ENCODE results near the gene COQ4.
A peak's percentile ranks its signal among the peaks of the same experiment; 100 is the strongest.

The COQ4 gene

GRCh38 chr9:128371630-128372117 lies 49.0 kb downstream of the COQ4 start:
- ATAC-seq, result no peak
- TF ChIP-seq POU6F1 (CRISPR knock-in tag; IDR thresholded peaks at IDR 0.05; ENCODE audit: borderline replicate concordance, low read depth) (no peak), ZNF70 (CRISPR knock-in tag; IDR thresholded peaks at IDR 0.05) (no peak), GLIS3 (CRISPR knock-in tag; IDR thresholded peaks at IDR 0.05) (no peak), BACH2 (CRISPR knock-in tag; IDR thresholded peaks at IDR 0.05; ENCODE audit: borderline replicate concordance) (no peak), ZC3H10 (CRISPR knock-in tag; IDR thresholded peaks at IDR 0.05) (no peak), PPARA (CRISPR knock-in tag; IDR thresholded peaks at IDR 0.05; ENCODE audit: borderline replicate concordance) (no peak), ZFP3 (CRISPR knock-in tag; IDR thresholded peaks at IDR 0.05) (no peak), ISL1 (CRISPR knock-in tag; IDR thresholded peaks at IDR 0.05) (no peak), ARNTL (CRISPR knock-in tag; IDR thresholded peaks at IDR 0.05; ENCODE audit: borderline replicate concordance, low read depth) (no peak), CSDC2 (CRISPR knock-in tag; IDR thresholded peaks at IDR 0.05) (no peak), TCF4 (CRISPR knock-in tag; IDR thresholded peaks at IDR 0.05; ENCODE audit: borderline replicate concordance) (no peak), TSHZ2 (CRISPR knock-in tag; IDR thresholded peaks at IDR 0.05) (no peak), ZNF8 (CRISPR knock-in tag; IDR thresholded peaks at IDR 0.05) (no peak), CSRNP3 (CRISPR knock-in tag; IDR thresholded peaks at IDR 0.05) (no peak), TOX (CRISPR knock-in tag; IDR thresholded peaks at IDR 0.05; ENCODE audit: borderline replicate concordance) (no peak), SNAI2 (CRISPR knock-in tag; IDR thresholded peaks at IDR 0.05) (no peak), CREB5 (CRISPR knock-in tag; IDR thresholded peaks at IDR 0.05; ENCODE audit: low read depth) (no peak), ZNF565 (CRISPR knock-in tag; conservative IDR thresholded peaks at IDR 0.05; ENCODE audit: low read depth) (no peak), PATZ1 (CRISPR knock-in tag; IDR thresholded peaks at IDR 0.05; ENCODE audit: borderline replicate concordance) (no peak), ZFP30 (CRISPR knock-in tag; IDR thresholded peaks at IDR 0.05) (no peak)

- TF ChIP-seq ISL1 (CRISPR knock-in tag; IDR thresholded peaks at IDR 0.05) (peak; percentile 32; the same call in 1 of the 2 replicates), SNAI2 (CRISPR knock-in tag; IDR thresholded peaks at IDR 0.05) (no peak)
- no peak for ATAC-seq
Observed at GRCh38 chr9:128372188-128372641, 49.6 kb downstream of the COQ4 start.

GRCh38 chr9:128372784-128373183 lies 50.1 kb downstream of the COQ4 start:
- TF ChIP-seq CREB5 (CRISPR knock-in tag; IDR thresholded peaks at IDR 0.05; ENCODE audit: low read depth), result no peak
- TF ChIP-seq ISL1 (CRISPR knock-in tag; IDR thresholded peaks at IDR 0.05), result no peak
- no peak for TF ChIP-seq ZFP3 (CRISPR knock-in tag; IDR thresholded peaks at IDR 0.05)
- no peak for TF ChIP-seq ESRRG (CRISPR knock-in tag; IDR thresholded peaks at IDR 0.05)
- no peak for TF ChIP-seq TSHZ2 (CRISPR knock-in tag; IDR thresholded peaks at IDR 0.05)
- TF ChIP-seq OSR1 (CRISPR knock-in tag; IDR thresholded peaks at IDR 0.05), result no peak
- no peak for TF ChIP-seq ZNF8 (CRISPR knock-in tag; IDR thresholded peaks at IDR 0.05)
- no peak for TF ChIP-seq ZNF565 (CRISPR knock-in tag; conservative IDR thresholded peaks at IDR 0.05; ENCODE audit: low read depth)
- TF ChIP-seq RARB (CRISPR knock-in tag; IDR thresholded peaks at IDR 0.05), result no peak
- no peak for ATAC-seq
